Thoracic aorta (tissue), 2 donors: ENCODE measurements around the gene SHKBP1. TPM values are rescaled to one million over a fixed set of nuclear protein-coding genes. Genes with fewer than 3 reads are reported as not detected.

Experiments used
- ATAC-seq: fragments of 150-250 bp; one replicate; pipeline ENCODE4 v1.8.0; 2017; ENCODE audit warnings: low read depth; ENCODE audit not compliant: insufficient number of reproducible peaks, low FRiP score
- DNase-seq: peaks from one replicate; pipeline ENCODE4 v3.0.0-alpha.2; 2020; ENCODE audit warnings: low spot score
- H3K27ac ChIP-seq, 2 donors: fragments of 200-600 bp; sonication (generic); 1 replicate in 1 of 2; 2 replicates in 1 of 2; pipeline ENCODE4 v1.5.1; 2016; ENCODE audit warnings: mild to moderate bottlenecking in 2 of 2, moderate library complexity in 2 of 2
- H3K27me3 ChIP-seq: fragments of 200-600 bp; sonication (generic); replicated peaks from 2 replicates; pipeline ENCODE4 v1.6.0; 2016; ENCODE audit warnings: mild to moderate bottlenecking; ENCODE audit not compliant: insufficient read depth
- H3K36me3 ChIP-seq: fragments of 200-600 bp; sonication (generic); one replicate; pipeline ENCODE4 v1.5.1; 2016
- H3K4me1 ChIP-seq, 2 donors: fragments of 200-600 bp; sonication (generic); 1 replicate in 1 of 2; 2 replicates in 1 of 2; pipeline versions ENCODE4 v1.5.1 to v1.6.0; 2016; ENCODE audit warnings: low read depth in 2 of 2, mild to moderate bottlenecking in 1 of 2; ENCODE audit not compliant: control insufficient read depth in 1 of 2
- H3K4me3 ChIP-seq: fragments of 200-600 bp; sonication (generic); 2 replicates; pipeline ENCODE4 v1.5.1; 2016; ENCODE audit warnings: mild to moderate bottlenecking
- H3K9me3 ChIP-seq: fragments of 200-600 bp; sonication (generic); 2 replicates; pipeline ENCODE4 v1.5.1; 2016
- CTCF ChIP-seq: fragments of 200-600 bp; sonication (generic); IDR thresholded peaks from one replicate; pipeline ENCODE4 v1.5.1; 2019; ENCODE audit warnings: antibody characterized with exemption
- total RNA-seq, 2 donors: library from RNA; depleted of rRNA; stranded (reverse); fragments of >200 nt; gene quantifications; one replicate each; pipeline versions ENCODE4 v1.1.0 to v1.2.3, GENCODE V29; 2016

The SHKBP1 gene
- total RNA-seq, result 10 to 100 TPM; 36.0 to 78.4 TPM

- peaks cover 12% of the 10 kb centered on the region for H3K36me3 ChIP-seq
- peaks cover 15 to 20% of the 10 kb centered on the region in 2 donors for H3K4me1 ChIP-seq
- H3K4me3 ChIP-seq, result peak within 1 kb of the TSS; percentile 98
- H3K9me3 ChIP-seq, result no peaks in the 10 kb centered on the region
- peak within 1 kb of the TSS; percentile 62 to 69 for H3K27ac ChIP-seq
- no peaks in the 10 kb centered on the region for H3K27me3 ChIP-seq
- DNase-seq, result peak; percentile 78
- TF ChIP-seq CTCF, result no peak
- ATAC-seq, result peak; percentile 83
Observed at GRCh38 chr19:40576585-40577451, at the start of gene SHKBP1. Gene SHKBP1, plus strand, starts transcription at chr19:40576873. Its CDS starts 27 bp downstream, at chr19:40576900.

GRCh38 chr19:40528078-40528477, 48.6 kb upstream of the SHKBP1 start:
- DNase-seq (no peak), ATAC-seq (no peak)
- no peak overlapping the region for H3K4me3 ChIP-seq
- H3K27me3 ChIP-seq, result no peaks in the 10 kb centered on the region
- H3K36me3 ChIP-seq, result no peaks in the 10 kb centered on the region
- H3K4me1 ChIP-seq, result peaks cover 4 to 13% of the 10 kb centered on the region in 2 donors
- no peak overlapping the region for H3K27ac ChIP-seq
- TF ChIP-seq CTCF, result no peak
- H3K9me3 ChIP-seq, result no peaks in the 10 kb centered on the region

GRCh38 chr19:40528533-40529092, 48.1 kb upstream of the SHKBP1 start:
- H3K9me3 ChIP-seq, result no peaks in the 10 kb centered on the region
- peaks cover 4 to 13% of the 10 kb centered on the region in 2 donors for H3K4me1 ChIP-seq
- H3K36me3 ChIP-seq, result no peaks in the 10 kb centered on the region
- no peak for DNase-seq
- H3K27ac ChIP-seq, result no peak overlapping the region
- H3K27me3 ChIP-seq, result no peaks in the 10 kb centered on the region
- H3K4me3 ChIP-seq, result no peak overlapping the region
- no peak for ATAC-seq
- TF ChIP-seq CTCF, result no peak

- Histone ChIP-seq H3K9me3 (no peaks in the 10 kb centered on the region), H3K27ac (no peak overlapping the region), H3K4me1 (peaks cover 4 to 13% of the 10 kb centered on the region in 2 donors), H3K4me3 (peak overlapping the region; percentile 69), H3K36me3 (no peaks in the 10 kb centered on the region), H3K27me3 (no peaks in the 10 kb centered on the region)
- peak; percentile 53 for ATAC-seq
- peak; percentile 98 for TF ChIP-seq CTCF
- peak; percentile 23 for DNase-seq
Observed at GRCh38 chr19:40529093-40529954, 47.3 kb upstream of the SHKBP1 start.
